ENCODE results near the gene RAI2. TPM values are rescaled to one million over a fixed set of nuclear protein-coding genes. Genes with fewer than 3 reads are reported as not detected.

RAI2 gene
- total RNA-seq, 2 experiments from 2014 or later, result 1.5 to 2.0 TPM

DNA sequence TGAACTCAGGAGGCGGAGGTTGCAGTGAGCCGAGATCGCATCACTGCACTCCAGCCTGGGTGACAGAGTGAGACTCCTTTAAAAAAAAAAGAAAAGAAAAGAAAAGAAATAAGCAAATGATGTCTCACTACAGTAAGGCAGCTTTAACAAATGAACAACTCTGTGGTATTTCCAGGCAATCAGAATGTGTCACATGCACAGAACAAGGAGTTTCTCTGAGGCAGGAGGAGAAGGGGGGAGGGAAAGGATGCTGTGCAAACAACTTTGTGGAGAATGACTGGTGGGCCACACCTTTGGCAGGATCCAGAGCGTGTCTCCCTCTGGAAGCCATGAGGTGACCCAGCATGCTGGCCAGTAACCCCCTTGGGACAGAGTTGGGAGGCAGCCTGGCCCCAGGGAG is 57.6 kb downstream of the RAI2 start:
- Histone ChIP-seq H3K4me1 (ENCODE audit: insufficient read depth, low read length) (no peaks in the 10 kb centered on the region), H3K27ac (ENCODE audit: low read depth in 1 of 2, low read length in 2 of 2) (no peak overlapping the region), H3K36me3 (ENCODE audit: insufficient read depth, low read length) (no peaks in the 10 kb centered on the region), H3K9me3 (ENCODE audit: control insufficient read depth in 1 of 2, insufficient read depth in 1 of 2, low read length in 2 of 2) (no peaks in the 10 kb centered on the region), H3K27me3 (ENCODE audit: control insufficient read depth in 1 of 2, insufficient read depth in 2 of 2, low read length in 2 of 2) (no peaks in the 10 kb centered on the region), H3K4me3 (ENCODE audit: low read length) (no peak overlapping the region)
- Mint-ChIP-seq H3K4me1 (ENCODE audit: low read depth) (peaks cover under 1% of the 10 kb centered on the region), H3K36me3 (ENCODE audit: low read depth) (no peaks in the 10 kb centered on the region), H3K4me3 (no peak overlapping the region), H3K9me3 (no peaks in the 10 kb centered on the region), H3K27ac (no peak overlapping the region), H3K27me3 (no peaks in the 10 kb centered on the region)
- DNase-seq (no peak), ATAC-seq (ENCODE audit: poor library complexity) (no peak)
- POLR2A ChIA-PET, result no interaction called here
- no peak for TF ChIP-seq CTCF (IDR thresholded peaks at IDR 0.05)
- CTCF ChIA-PET, result no interaction called here
- intact Hi-C loops (cut with DNase I, micrococcal nuclease), result no loop called here

GRCh38 chrX:17802756-17803155 is 58.3 kb downstream of the RAI2 start:
- H3K4me3 ChIP-seq (ENCODE audit: low read length), result no peak overlapping the region
- H3K9me3 Mint-ChIP-seq, result no peaks in the 10 kb centered on the region
- DNase-seq (no peak), ATAC-seq (ENCODE audit: poor library complexity) (no peak)
- peaks cover 6% of the 10 kb centered on the region for H3K4me1 Mint-ChIP-seq (ENCODE audit: low read depth)
- ChIA-PET CTCF (no interaction called here), POLR2A (no interaction called here)
- no peaks in the 10 kb centered on the region for H3K27me3 Mint-ChIP-seq
- H3K27ac ChIP-seq (ENCODE audit: low read depth in 1 of 2, low read length in 2 of 2), result no peak overlapping the region
- no peak overlapping the region for H3K4me3 Mint-ChIP-seq
- no peak for TF ChIP-seq CTCF (IDR thresholded peaks at IDR 0.05)
- intact Hi-C loops (cut with DNase I, micrococcal nuclease), result no loop called here
- H3K27me3 ChIP-seq (ENCODE audit: control insufficient read depth in 1 of 2, insufficient read depth in 2 of 2, low read length in 2 of 2), result no peaks in the 10 kb centered on the region
- no peaks in the 10 kb centered on the region for H3K36me3 ChIP-seq (ENCODE audit: insufficient read depth, low read length)
- H3K4me1 ChIP-seq (ENCODE audit: insufficient read depth, low read length), result no peaks in the 10 kb centered on the region
- no peak overlapping the region for H3K27ac Mint-ChIP-seq
- H3K36me3 Mint-ChIP-seq (ENCODE audit: low read depth), result no peaks in the 10 kb centered on the region
- no peaks in the 10 kb centered on the region for H3K9me3 ChIP-seq (ENCODE audit: control insufficient read depth in 1 of 2, insufficient read depth in 1 of 2, low read length in 2 of 2)

- no peaks in the 10 kb centered on the region for H3K27me3 ChIP-seq (ENCODE audit: control insufficient read depth in 1 of 2, insufficient read depth in 2 of 2, low read length in 2 of 2)
- no peaks in the 10 kb centered on the region for H3K27me3 Mint-ChIP-seq
These were observed 59.7 kb downstream of the RAI2 start for GRCh38 chrX:17801431-17801830.

More at GRCh38 chrX:17801431-17801830, 59.7 kb downstream of the RAI2 start:
- POLR2A ChIA-PET, result no interaction called here
- ATAC-seq (ENCODE audit: poor library complexity) (no peak), DNase-seq (no peak)
- Mint-ChIP-seq H3K36me3 (ENCODE audit: low read depth) (no peaks in the 10 kb centered on the region), H3K9me3 (no peaks in the 10 kb centered on the region), H3K4me3 (no peak overlapping the region), H3K4me1 (ENCODE audit: low read depth) (peaks cover 15% of the 10 kb centered on the region), H3K27ac (no peak overlapping the region)
- intact Hi-C loops (cut with DNase I, micrococcal nuclease), result no loop called here
- H3K4me3 ChIP-seq (ENCODE audit: low read length), result no peak overlapping the region
- H3K4me1 ChIP-seq (ENCODE audit: insufficient read depth, low read length), result no peaks in the 10 kb centered on the region
- no peaks in the 10 kb centered on the region for H3K36me3 ChIP-seq (ENCODE audit: insufficient read depth, low read length)
- CTCF ChIA-PET, result no interaction called here
- no peaks in the 10 kb centered on the region for H3K9me3 ChIP-seq (ENCODE audit: control insufficient read depth in 1 of 2, insufficient read depth in 1 of 2, low read length in 2 of 2)
- no peak overlapping the region for H3K27ac ChIP-seq (ENCODE audit: low read depth in 1 of 2, low read length in 2 of 2)
- no peak for TF ChIP-seq CTCF (IDR thresholded peaks at IDR 0.05)

All from CD4-positive, alpha-beta T cell (primary cell).